ENCODE measurements around the gene C16orf96. TPM values are rescaled to one million over a fixed set of nuclear protein-coding genes. Genes with fewer than 3 reads are reported as not detected.

The C16orf96 gene
- total RNA-seq, 1 experiment from 2014 or later, result 0.06 TPM

GRCh38 chr16:4525069-4525468 is 31.1 kb upstream of the C16orf96 start:
- no peak for DNase-seq (ENCODE audit: low read depth)

GRCh38 chr16:4525634-4526277 is 30.4 kb upstream of the C16orf96 start:
- DNase-seq (ENCODE audit: low read depth), result no peak

GRCh38 chr16:4529085-4530060 is 26.8 kb upstream of the C16orf96 start:
- peak; percentile 81 for DNase-seq (ENCODE audit: low read depth)

- no peak for DNase-seq (ENCODE audit: low read depth)
These were observed 24.3 kb upstream of the C16orf96 start for GRCh38 chr16:4531811-4532210.

GRCh38 chr16:4532238-4532637 is 23.9 kb upstream of the C16orf96 start:
- no peak for DNase-seq (ENCODE audit: low read depth)

GRCh38 chr16:4533490-4533889 is 22.6 kb upstream of the C16orf96 start:
- DNase-seq (ENCODE audit: low read depth), result no peak

GRCh38 chr16:4534151-4534790 is 21.9 kb upstream of the C16orf96 start:
- DNase-seq (ENCODE audit: low read depth), result no peak

GRCh38 chr16:4535627-4536108 is 20.5 kb upstream of the C16orf96 start:
- no peak for DNase-seq (ENCODE audit: low read depth)

- DNase-seq (ENCODE audit: low read depth), result no peak
These were observed 19.6 kb upstream of the C16orf96 start for GRCh38 chr16:4536391-4537106.

GRCh38 chr16:4537376-4538343 is 18.5 kb upstream of the C16orf96 start:
- DNase-seq (ENCODE audit: low read depth), result no peak

GRCh38 chr16:4538350-4539235 is 17.5 kb upstream of the C16orf96 start, which contains the start of gene CDIP1:
Gene CDIP1, minus strand, starts transcription at chr16:4538773. Its CDS starts 24,643 bp downstream, at chr16:4514130.
- peak; percentile 96 for DNase-seq (ENCODE audit: low read depth)

- DNase-seq (ENCODE audit: low read depth), result no peak
These were observed 16.3 kb upstream of the C16orf96 start for GRCh38 chr16:4539716-4540284.

GRCh38 chr16:4544473-4544872 is 11.7 kb upstream of the C16orf96 start:
- no peak for DNase-seq (ENCODE audit: low read depth)

- DNase-seq (ENCODE audit: low read depth), result no peak
These were observed 8.0 kb upstream of the C16orf96 start for GRCh38 chr16:4548124-4548523.

- no peak for DNase-seq (ENCODE audit: low read depth)
These were observed 5.5 kb upstream of the C16orf96 start for GRCh38 chr16:4550591-4550990.

GRCh38 chr16:4552541-4552940 is 3.6 kb upstream of the C16orf96 start:
- no peak for DNase-seq (ENCODE audit: low read depth)

- DNase-seq (ENCODE audit: low read depth), result no peak
These were observed 440 bp downstream of the C16orf96 start for GRCh38 chr16:4556580-4556979.

GRCh38 chr16:4557973-4558372 is 1.8 kb downstream of the C16orf96 start:
- no peak for DNase-seq (ENCODE audit: low read depth)

GRCh38 chr16:4561596-4561995 is 5.5 kb downstream of the C16orf96 start:
- DNase-seq (ENCODE audit: low read depth), result no peak

Measured in LHCN-M2 (cell line).